Nephron progenitor cell (in vitro differentiated cells): ENCODE measurements around the gene ASPG.
A peak's percentile ranks its signal among the peaks of the same experiment; 100 is the strongest.

Experiments
- DNase-seq: peaks from one replicate; pipeline ENCODE4 v3.0.0; 2021
- H3K27ac Mint-ChIP-seq: 2 replicates; pipeline ENCODE4 v1.8.0; 2021; ENCODE audit warnings: mild to moderate bottlenecking, moderate library complexity, mixed read lengths
- H3K27me3 Mint-ChIP-seq: 2 replicates; pipeline ENCODE4 v1.8.0; 2021; ENCODE audit warnings: mild to moderate bottlenecking, low read depth, mixed read lengths; ENCODE audit not compliant: poor library complexity
- H3K36me3 Mint-ChIP-seq: 2 replicates; pipeline ENCODE4 v1.8.0; 2021; ENCODE audit warnings: low read depth, mixed read lengths
- H3K4me1 Mint-ChIP-seq: 2 replicates; pipeline ENCODE4 v1.8.0; 2021; ENCODE audit warnings: mixed read lengths
- H3K4me3 Mint-ChIP-seq: 2 replicates; pipeline ENCODE4 v1.8.0; 2021; ENCODE audit warnings: mild to moderate bottlenecking, moderate library complexity, mixed read lengths
- H3K9me3 Mint-ChIP-seq: 2 replicates; pipeline ENCODE4 v1.8.0; 2021; ENCODE audit warnings: mild to moderate bottlenecking, moderate library complexity, mixed read lengths
- TF ChIP-seq, protein P1 (sequence below): fragments of 200-600 bp; sonication (generic); IDR thresholded peaks from 2 replicates; pipeline ENCODE4 v1.5.0; 2021; ENCODE audit warnings: antibody characterized with exemption

Gene ASPG

DNA sequence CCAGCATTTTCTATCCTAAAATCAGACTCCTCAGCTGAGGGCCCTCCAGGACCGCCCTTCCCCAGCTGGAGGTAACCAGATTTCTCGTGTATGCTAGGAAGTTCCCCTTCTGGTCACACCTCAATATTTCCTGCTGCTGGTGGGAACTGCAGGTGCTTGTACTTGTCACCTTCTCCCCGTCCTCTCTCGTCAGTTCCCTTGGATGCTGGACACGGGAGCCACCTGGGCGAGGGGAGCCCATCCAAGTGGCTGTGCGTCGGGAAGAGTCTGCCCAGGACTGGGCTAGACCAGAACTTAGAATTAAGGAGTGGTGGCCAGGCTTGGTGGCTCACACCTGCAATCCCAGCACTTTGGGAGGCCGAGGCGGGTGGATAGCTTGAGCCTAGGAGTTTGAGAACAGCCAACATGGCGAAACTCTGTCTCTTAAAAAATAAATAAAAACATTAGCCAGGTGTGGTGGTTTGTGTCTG, 29.7 kb downstream of the ASPG start:
- no peak for DNase-seq
- peaks cover 4% of the 10 kb centered on the region for H3K4me1 Mint-ChIP-seq
- H3K9me3 Mint-ChIP-seq = no peaks in the 10 kb centered on the region
- H3K27ac Mint-ChIP-seq = no peak overlapping the region
- TF ChIP-seq, protein P1, sequence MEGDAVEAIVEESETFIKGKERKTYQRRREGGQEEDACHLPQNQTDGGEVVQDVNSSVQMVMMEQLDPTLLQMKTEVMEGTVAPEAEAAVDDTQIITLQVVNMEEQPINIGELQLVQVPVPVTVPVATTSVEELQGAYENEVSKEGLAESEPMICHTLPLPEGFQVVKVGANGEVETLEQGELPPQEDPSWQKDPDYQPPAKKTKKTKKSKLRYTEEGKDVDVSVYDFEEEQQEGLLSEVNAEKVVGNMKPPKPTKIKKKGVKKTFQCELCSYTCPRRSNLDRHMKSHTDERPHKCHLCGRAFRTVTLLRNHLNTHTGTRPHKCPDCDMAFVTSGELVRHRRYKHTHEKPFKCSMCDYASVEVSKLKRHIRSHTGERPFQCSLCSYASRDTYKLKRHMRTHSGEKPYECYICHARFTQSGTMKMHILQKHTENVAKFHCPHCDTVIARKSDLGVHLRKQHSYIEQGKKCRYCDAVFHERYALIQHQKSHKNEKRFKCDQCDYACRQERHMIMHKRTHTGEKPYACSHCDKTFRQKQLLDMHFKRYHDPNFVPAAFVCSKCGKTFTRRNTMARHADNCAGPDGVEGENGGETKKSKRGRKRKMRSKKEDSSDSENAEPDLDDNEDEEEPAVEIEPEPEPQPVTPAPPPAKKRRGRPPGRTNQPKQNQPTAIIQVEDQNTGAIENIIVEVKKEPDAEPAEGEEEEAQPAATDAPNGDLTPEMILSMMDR = no peak
- H3K4me3 Mint-ChIP-seq = no peak overlapping the region
- H3K27me3 Mint-ChIP-seq = peaks cover 60% of the 10 kb centered on the region
- H3K36me3 Mint-ChIP-seq = no peaks in the 10 kb centered on the region

DNA sequence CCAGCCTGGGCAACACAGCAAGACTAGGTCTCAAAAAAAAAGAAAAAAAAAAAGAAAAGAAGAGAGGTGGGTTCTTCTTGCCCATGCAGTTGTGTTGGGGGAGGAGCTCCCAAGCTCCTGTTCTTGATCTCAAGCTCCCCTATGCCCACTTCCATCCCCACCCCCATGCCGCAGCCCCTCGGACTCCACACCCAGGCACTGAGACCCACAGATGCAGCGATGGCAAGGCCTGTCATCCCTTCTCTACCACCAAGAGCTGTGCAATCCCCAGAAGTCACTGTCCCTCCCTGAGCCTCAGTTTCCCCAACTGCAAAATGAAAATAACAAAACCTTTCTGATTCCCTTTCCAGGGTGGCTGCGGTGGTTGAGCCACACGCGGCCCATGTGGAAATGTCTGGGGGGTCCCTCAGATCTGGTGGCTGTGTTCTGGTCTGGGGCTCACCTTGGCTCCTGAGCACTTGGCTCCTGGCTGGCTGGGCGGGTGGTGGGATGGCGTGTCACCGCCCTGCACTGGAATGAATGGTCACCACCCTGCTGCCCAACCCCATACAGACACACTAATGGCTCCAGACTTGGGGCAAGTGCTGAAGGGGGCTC, 30.3 kb downstream of the ASPG start:
- H3K27ac Mint-ChIP-seq = no peak overlapping the region
- peaks cover 67% of the 10 kb centered on the region for H3K27me3 Mint-ChIP-seq
- DNase-seq = no peak
- H3K4me3 Mint-ChIP-seq = no peak overlapping the region
- H3K36me3 Mint-ChIP-seq = no peaks in the 10 kb centered on the region
- H3K4me1 Mint-ChIP-seq = peaks cover 3% of the 10 kb centered on the region
- no peaks in the 10 kb centered on the region for H3K9me3 Mint-ChIP-seq
- TF ChIP-seq, protein P1 = no peak

DNA sequence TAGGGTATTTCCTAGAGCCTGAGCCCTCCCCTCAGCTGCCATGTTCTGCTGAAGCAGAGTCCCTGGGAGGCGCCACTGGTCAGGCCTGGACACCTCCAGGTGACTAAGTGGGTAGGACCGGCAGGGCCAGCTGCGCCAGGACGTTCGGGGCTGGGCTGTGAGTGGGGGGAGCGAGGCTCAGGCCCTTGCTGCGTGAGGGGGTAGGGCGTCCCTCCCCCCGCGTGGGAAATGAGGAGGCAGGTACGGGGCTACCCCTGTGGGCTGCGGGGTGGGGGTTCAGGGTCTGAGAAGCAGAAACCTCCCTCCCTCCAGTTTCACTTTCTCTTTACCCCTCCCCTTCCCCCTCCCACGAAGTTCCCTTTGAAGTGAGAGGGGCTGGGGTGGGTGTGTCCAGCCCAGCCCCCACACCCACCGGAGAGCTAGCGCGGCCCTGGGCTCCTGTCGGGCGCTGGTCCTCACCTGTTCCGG, 30.8 kb downstream of the ASPG start:
- Mint-ChIP-seq H3K9me3 (no peaks in the 10 kb centered on the region), H3K4me3 (no peak overlapping the region), H3K27ac (no peak overlapping the region), H3K27me3 (peaks cover 72% of the 10 kb centered on the region), H3K4me1 (no peaks in the 10 kb centered on the region), H3K36me3 (no peaks in the 10 kb centered on the region)
- TF ChIP-seq, protein P1 = no peak
- DNase-seq = peak; percentile 12

DNA sequence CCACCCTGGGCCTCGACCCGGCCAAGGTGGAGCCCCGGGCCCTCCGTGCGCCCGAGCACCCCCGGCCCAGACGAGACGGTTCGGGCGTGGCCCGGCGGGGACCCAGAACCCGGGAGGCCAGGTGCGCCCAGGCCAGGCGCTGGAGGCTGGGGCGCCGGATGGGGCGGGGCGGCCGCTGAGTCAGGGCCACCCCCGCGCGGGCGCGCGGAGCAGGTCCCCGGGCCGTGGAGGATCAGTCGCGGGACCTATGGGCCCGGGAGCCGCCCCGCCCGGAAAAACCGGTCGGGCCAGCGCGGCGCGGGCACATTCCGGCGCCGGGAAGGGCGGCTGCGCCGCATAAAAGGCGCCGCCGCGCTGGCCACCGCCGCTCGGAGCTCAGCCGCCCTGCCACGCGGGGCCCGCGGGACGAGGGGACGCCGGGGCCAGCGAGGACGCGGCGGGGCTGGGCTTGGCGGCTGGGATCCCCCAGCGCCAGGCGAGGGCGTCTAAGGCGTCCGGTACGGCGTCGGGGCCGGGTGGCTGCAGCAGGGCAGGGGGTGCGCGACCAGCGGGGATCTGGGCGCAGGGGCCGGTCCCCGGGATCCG, 31.3 kb downstream of the ASPG start:
- peak overlapping the region; percentile 56 for H3K4me3 Mint-ChIP-seq
- TF ChIP-seq, protein P1 = no peak
- H3K27me3 Mint-ChIP-seq = peaks cover 75% of the 10 kb centered on the region
- H3K4me1 Mint-ChIP-seq = no peaks in the 10 kb centered on the region
- H3K27ac Mint-ChIP-seq = no peak overlapping the region
- DNase-seq = peak; percentile 43
- no peaks in the 10 kb centered on the region for H3K9me3 Mint-ChIP-seq
- no peaks in the 10 kb centered on the region for H3K36me3 Mint-ChIP-seq

DNA sequence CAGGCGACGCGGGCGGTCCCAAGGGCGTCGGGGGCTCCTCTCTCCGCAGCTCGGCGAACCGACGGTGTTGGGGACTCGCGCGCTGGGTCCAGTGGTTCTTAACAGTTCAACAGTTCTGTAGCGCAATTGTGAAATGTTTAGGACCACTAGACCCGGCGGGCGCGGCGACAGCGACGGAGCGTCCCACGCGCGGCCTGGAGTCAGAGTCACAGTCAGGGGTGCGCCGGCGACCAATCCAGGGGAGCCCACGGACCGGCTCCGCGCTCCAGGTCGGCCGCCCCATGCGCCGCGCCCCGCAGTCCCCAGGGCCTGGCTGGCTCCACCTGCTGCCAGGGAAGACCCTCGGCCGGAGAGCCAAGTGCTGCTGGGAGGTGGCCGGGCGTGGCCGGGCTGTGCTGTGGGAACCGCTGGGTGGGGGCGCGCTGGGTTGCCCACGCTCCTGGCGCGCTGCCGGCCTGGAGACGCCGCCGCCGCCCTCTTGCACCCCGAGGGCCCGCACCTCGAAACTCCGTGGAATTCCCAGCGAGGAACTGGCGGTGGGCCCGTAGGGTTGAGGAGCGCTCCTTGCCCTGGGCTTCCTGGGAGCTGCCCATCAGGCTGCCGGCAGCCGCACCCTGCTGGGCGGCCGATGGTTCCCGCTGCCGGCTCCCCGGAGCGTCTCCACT, 32.0 kb downstream of the ASPG start:
- no peak overlapping the region for H3K27ac Mint-ChIP-seq
- H3K9me3 Mint-ChIP-seq = no peaks in the 10 kb centered on the region
- H3K4me1 Mint-ChIP-seq = no peaks in the 10 kb centered on the region
- peak; percentile 21 for DNase-seq
- peak overlapping the region; percentile 56 for H3K4me3 Mint-ChIP-seq
- H3K36me3 Mint-ChIP-seq = no peaks in the 10 kb centered on the region
- peaks cover 81% of the 10 kb centered on the region for H3K27me3 Mint-ChIP-seq
- TF ChIP-seq, protein P1 = no peak
